ENCODE measurements around the gene PAFAH2. TPM values are rescaled to one million over a fixed set of nuclear protein-coding genes. Genes with fewer than 3 reads are reported as not detected.
A peak's percentile ranks its signal among the peaks of the same experiment; 100 is the strongest.

PAFAH2 gene
- total RNA-seq, 1 experiment from 2014 or later: 8.5 TPM

- intact Hi-C loops (cut with micrococcal nuclease; ENCODE audit: unreplicated experiment): no loop called here
- no peak for DNase-seq (ENCODE audit: low read depth, low spot score)
- no peaks in the 10 kb centered on the region for H3K9me3 ChIP-seq (ENCODE audit: control insufficient read depth, insufficient read depth, low read depth, low read length)
- H3K36me3 ChIP-seq (ENCODE audit: control insufficient read depth, insufficient read depth, low read length): no peaks in the 10 kb centered on the region
- TF ChIP-seq, protein P1, sequence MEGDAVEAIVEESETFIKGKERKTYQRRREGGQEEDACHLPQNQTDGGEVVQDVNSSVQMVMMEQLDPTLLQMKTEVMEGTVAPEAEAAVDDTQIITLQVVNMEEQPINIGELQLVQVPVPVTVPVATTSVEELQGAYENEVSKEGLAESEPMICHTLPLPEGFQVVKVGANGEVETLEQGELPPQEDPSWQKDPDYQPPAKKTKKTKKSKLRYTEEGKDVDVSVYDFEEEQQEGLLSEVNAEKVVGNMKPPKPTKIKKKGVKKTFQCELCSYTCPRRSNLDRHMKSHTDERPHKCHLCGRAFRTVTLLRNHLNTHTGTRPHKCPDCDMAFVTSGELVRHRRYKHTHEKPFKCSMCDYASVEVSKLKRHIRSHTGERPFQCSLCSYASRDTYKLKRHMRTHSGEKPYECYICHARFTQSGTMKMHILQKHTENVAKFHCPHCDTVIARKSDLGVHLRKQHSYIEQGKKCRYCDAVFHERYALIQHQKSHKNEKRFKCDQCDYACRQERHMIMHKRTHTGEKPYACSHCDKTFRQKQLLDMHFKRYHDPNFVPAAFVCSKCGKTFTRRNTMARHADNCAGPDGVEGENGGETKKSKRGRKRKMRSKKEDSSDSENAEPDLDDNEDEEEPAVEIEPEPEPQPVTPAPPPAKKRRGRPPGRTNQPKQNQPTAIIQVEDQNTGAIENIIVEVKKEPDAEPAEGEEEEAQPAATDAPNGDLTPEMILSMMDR (IDR thresholded peaks at IDR 0.05): no peak
- TF ChIP-seq TCF7L2 (IDR thresholded peaks at IDR 0.05; ENCODE audit: low read depth, low read length) (no peak), REST (IDR thresholded peaks at IDR 0.05; ENCODE audit: insufficient read depth in 1 of 2, low read depth in 2 of 2, low read length in 1 of 2) (no peak), SIN3A (IDR thresholded peaks at IDR 0.05; ENCODE audit: borderline replicate concordance, insufficient read depth, low read depth, low read length) (no peak), POLR2AphosphoS5 (IDR thresholded peaks at IDR 0.05; ENCODE audit: low read depth, low read length) (no peak)
- no peaks in the 10 kb centered on the region; the same call in 1 of the 2 replicates for H3K4me1 ChIP-seq (ENCODE audit: control insufficient read depth, insufficient read depth, low read length)
- peak; percentile 40 for ATAC-seq
- CTCF ChIA-PET: interaction anchor here (0.6 to 1.3 kb wide), 3 partner anchors 8 to 18 kb away, joined by 3 to 9 read pairs (median 8); no protein-coding TSS in a partner anchor
- in situ Hi-C loops (cut with HindIII; ENCODE audit: low pct_unique_long_range_greater_than_20kb, low sequenced_read_pairs): no loop called here
- H3K4me3 ChIP-seq (ENCODE audit: low read depth in 2 of 2, low read length in 2 of 2): no peak overlapping the region
- POLR2A ChIA-PET: no interaction called here
- H3K27ac ChIP-seq (ENCODE audit: low read length): no peak overlapping the region
- BruUV-seq (replicated peaks): no TSS peak
- H3K27me3 ChIP-seq (ENCODE audit: control insufficient read depth, insufficient read depth, low read length): peaks cover 15% of the 10 kb centered on the region
Measured at GRCh38 chr1:26044971-26045721, 47.3 kb upstream of the PAFAH2 start.

DNA sequence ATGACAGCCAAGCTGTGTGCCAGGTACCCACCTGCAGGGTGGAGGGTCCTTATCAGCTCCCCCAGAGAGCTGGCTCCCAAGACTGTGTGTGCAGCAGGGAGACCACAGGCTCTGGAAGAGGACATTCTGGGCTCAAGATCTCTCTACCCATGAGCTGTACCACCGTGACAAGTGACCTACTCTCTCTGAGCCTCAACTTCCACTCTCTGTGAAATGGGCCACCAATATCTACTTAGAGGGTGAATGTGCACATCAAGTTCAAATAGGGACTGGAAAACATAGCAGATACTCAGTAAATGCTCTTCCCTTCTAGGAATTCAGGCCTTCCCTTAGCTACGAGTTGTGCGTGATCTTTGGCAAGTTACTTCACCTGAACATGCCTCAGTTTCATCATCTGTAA lies 46.6 kb upstream of the PAFAH2 start:
- no peak for TF ChIP-seq TCF7L2 (IDR thresholded peaks at IDR 0.05; ENCODE audit: low read depth, low read length)
- no peak for TF ChIP-seq REST (IDR thresholded peaks at IDR 0.05; ENCODE audit: insufficient read depth in 1 of 2, low read depth in 2 of 2, low read length in 1 of 2)
- TF ChIP-seq POLR2AphosphoS5 (IDR thresholded peaks at IDR 0.05; ENCODE audit: low read depth, low read length): no peak
- TF ChIP-seq, protein P1 (IDR thresholded peaks at IDR 0.05): no peak
- no peak for TF ChIP-seq SIN3A (IDR thresholded peaks at IDR 0.05; ENCODE audit: borderline replicate concordance, insufficient read depth, low read depth, low read length)
- ATAC-seq (no peak), DNase-seq (ENCODE audit: low read depth, low spot score) (no peak)
- Histone ChIP-seq H3K27ac (ENCODE audit: low read length) (no peak overlapping the region), H3K4me3 (ENCODE audit: low read depth in 2 of 2, low read length in 2 of 2) (no peak overlapping the region), H3K36me3 (ENCODE audit: control insufficient read depth, insufficient read depth, low read length) (no peaks in the 10 kb centered on the region), H3K4me1 (ENCODE audit: control insufficient read depth, insufficient read depth, low read length) (no peaks in the 10 kb centered on the region; the same call in 1 of the 2 replicates), H3K9me3 (ENCODE audit: control insufficient read depth, insufficient read depth, low read depth, low read length) (no peaks in the 10 kb centered on the region), H3K27me3 (ENCODE audit: control insufficient read depth, insufficient read depth, low read length) (peaks cover 15% of the 10 kb centered on the region)
- CTCF ChIA-PET: interaction anchor here (1.3 kb wide), 1 partner anchor 8 kb away, joined by 3 read pairs; no protein-coding TSS in a partner anchor
- in situ Hi-C loops (cut with HindIII; ENCODE audit: low pct_unique_long_range_greater_than_20kb, low sequenced_read_pairs) (no loop called here), intact Hi-C loops (cut with micrococcal nuclease; ENCODE audit: unreplicated experiment) (no loop called here)
- BruUV-seq (replicated peaks): no TSS peak
- POLR2A ChIA-PET: no interaction called here

All from Panc1 (cell line).